Peyer's patch (tissue), 4 donors: ENCODE measurements around the gene KCNJ3.
A peak's percentile ranks its signal among the peaks of the same experiment; 100 is the strongest.

Experiments
- CTCF ChIP-seq, 6 experiments: fragments of 450-650 bp in 4 of 6; fragments of 200-600 bp in 2 of 6; sonication (generic) in 1 of 6; IDR thresholded peaks; one replicate each; pipeline ENCODE4 v1.5.1; 2017 to 2019; ENCODE audit warnings: antibody characterized with exemption in 6 of 6, mild to moderate bottlenecking in 3 of 6, moderate library complexity in 1 of 6
- POLR2A ChIP-seq, 2 donors: fragments of 450-650 bp; IDR thresholded peaks; one replicate each; pipeline ENCODE4 v1.5.1; 2017; ENCODE audit warnings: antibody characterized with exemption in 2 of 2, mild to moderate bottlenecking in 2 of 2, moderate library complexity in 2 of 2

DNA sequence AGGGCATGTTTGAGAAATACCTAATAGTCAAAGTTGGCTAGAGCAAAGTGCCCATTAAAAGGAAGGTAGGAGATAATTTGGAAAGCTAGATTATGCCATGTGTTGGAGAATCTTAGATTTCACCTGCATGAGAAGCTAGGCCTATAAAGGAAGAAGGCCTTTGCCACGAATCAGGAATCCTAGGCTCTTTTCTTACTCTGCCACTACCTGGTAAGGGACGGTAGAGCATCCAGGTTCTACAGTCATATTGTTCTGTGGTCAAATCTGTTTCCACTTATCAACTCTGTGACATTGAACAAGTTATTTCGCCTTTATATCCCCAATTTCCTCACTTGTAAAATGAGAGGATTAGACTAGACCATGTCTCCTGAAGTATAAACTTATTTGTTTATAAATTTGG is 3.6 kb upstream of the KCNJ3 start:
- peak in 3 of 6 experiments; percentile 12 to 23 (median 15) for TF ChIP-seq CTCF (IDR thresholded peaks at IDR 0.05)
- TF ChIP-seq POLR2A (IDR thresholded peaks at IDR 0.05), result no peak
